ENCODE measurements around the gene FAT1.

- TF ChIP-seq POLR2AphosphoS5 (IDR thresholded peaks at IDR 0.05; ENCODE audit: control insufficient read depth, insufficient read depth, low read depth, low read length) (no peak), MAZ (CRISPR knock-in tag; conservative IDR thresholded peaks at IDR 0.05 in 1 of 2, IDR thresholded peaks at IDR 0.05 in 1 of 2) (no peak), HNRNPK (IDR thresholded peaks at IDR 0.05; ENCODE audit: low read depth, low read length, poor library complexity, severe bottlenecking) (no peak), ZFP30 (CRISPR knock-in tag; IDR thresholded peaks at IDR 0.05; ENCODE audit: borderline replicate concordance) (no peak), SETDB1 (IDR thresholded peaks at IDR 0.05; ENCODE audit: low read length) (no peak), CTCF (IDR thresholded peaks at IDR 0.05 in 2 of 3, conservative IDR thresholded peaks at IDR 0.05 in 1 of 3; ENCODE audit: insufficient read depth in 2 of 3, low read depth in 1 of 3, low read length in 3 of 3) (no peak), POLR2A (conservative IDR thresholded peaks at IDR 0.05) (no peak), FOXP4 (CRISPR knock-in tag; IDR thresholded peaks at IDR 0.05; ENCODE audit: borderline replicate concordance) (no peak)
These were observed 9.5 kb downstream of the FAT1 start for GRCh38 chr4:186714006-186714675.
